HG03064 (cell line): ENCODE results near the gene ZCCHC17.

ENCODE experiments used
- ATAC-seq: cut with Tn5 transposase; IDR thresholded peaks from one replicate; pipeline ENCODE4 v1.9.1; 2021; ENCODE audit warnings: low read depth; ENCODE audit not compliant: unreplicated experiment

Gene ZCCHC17

GRCh38 chr1:31389616-31390015 is 92.8 kb downstream of the ZCCHC17 start:
- ATAC-seq, result no peak

- ATAC-seq, result no peak
Measured at GRCh38 chr1:31390071-31390470, 93.2 kb downstream of the ZCCHC17 start.

- ATAC-seq, result no peak
Measured at GRCh38 chr1:31393463-31393862, 96.6 kb downstream of the ZCCHC17 start.

GRCh38 chr1:31394584-31395193 is 97.9 kb downstream of the ZCCHC17 start:
- ATAC-seq, result peak; percentile 67

GRCh38 chr1:31396633-31397351 is 100.0 kb downstream of the ZCCHC17 start:
- ATAC-seq, result no peak

GRCh38 chr1:31397360-31398095 is 100.7 kb downstream of the ZCCHC17 start:
- no peak for ATAC-seq

GRCh38 chr1:31398246-31398645 is 101.4 kb downstream of the ZCCHC17 start:
- ATAC-seq, result no peak

GRCh38 chr1:31399976-31400375 is 103.1 kb downstream of the ZCCHC17 start:
- ATAC-seq, result no peak

- ATAC-seq, result no peak
Measured at GRCh38 chr1:31400393-31400792, 103.6 kb downstream of the ZCCHC17 start.

- no peak for ATAC-seq
Measured at GRCh38 chr1:31401241-31401640, 104.4 kb downstream of the ZCCHC17 start.

GRCh38 chr1:31405578-31406245 is 108.9 kb downstream of the ZCCHC17 start:
- ATAC-seq, result no peak

- ATAC-seq, result no peak
Measured at GRCh38 chr1:31407029-31407626, 110.3 kb downstream of the ZCCHC17 start.

GRCh38 chr1:31408788-31409318 is 112.0 kb downstream of the ZCCHC17 start:
- no peak for ATAC-seq

GRCh38 chr1:31409946-31410858 is 113.4 kb downstream of the ZCCHC17 start:
- ATAC-seq, result no peak

GRCh38 chr1:31410871-31411270 is 114.0 kb downstream of the ZCCHC17 start:
- no peak for ATAC-seq

- ATAC-seq, result no peak
Measured at GRCh38 chr1:31412205-31412604, 115.4 kb downstream of the ZCCHC17 start.

GRCh38 chr1:31412732-31413404 is 116.0 kb downstream of the ZCCHC17 start, which contains the start of gene SERINC2:
SERINC2 (plus strand) TSS chr1:31413213; CDS start chr1:31413266, 53 bp downstream.
- no peak for ATAC-seq

GRCh38 chr1:31413405-31414001 is 116.7 kb downstream of the ZCCHC17 start:
- no peak for ATAC-seq
